Endothelial cell of hepatic sinusoid (primary cell): ENCODE measurements around the gene GSTCD.
"Not testable (repeated sequence)": the region's sequence is repeated elsewhere in the genome, so short reads cannot be mapped to it uniquely, and the experiment has no call there.

ENCODE experiments used
- in situ Hi-C: cut with HindIII; loops from 2 replicates; pipeline ENCODE4 v1.10.0; 2017; ENCODE audit warnings: low sequenced_read_pairs

GSTCD gene, protein sequence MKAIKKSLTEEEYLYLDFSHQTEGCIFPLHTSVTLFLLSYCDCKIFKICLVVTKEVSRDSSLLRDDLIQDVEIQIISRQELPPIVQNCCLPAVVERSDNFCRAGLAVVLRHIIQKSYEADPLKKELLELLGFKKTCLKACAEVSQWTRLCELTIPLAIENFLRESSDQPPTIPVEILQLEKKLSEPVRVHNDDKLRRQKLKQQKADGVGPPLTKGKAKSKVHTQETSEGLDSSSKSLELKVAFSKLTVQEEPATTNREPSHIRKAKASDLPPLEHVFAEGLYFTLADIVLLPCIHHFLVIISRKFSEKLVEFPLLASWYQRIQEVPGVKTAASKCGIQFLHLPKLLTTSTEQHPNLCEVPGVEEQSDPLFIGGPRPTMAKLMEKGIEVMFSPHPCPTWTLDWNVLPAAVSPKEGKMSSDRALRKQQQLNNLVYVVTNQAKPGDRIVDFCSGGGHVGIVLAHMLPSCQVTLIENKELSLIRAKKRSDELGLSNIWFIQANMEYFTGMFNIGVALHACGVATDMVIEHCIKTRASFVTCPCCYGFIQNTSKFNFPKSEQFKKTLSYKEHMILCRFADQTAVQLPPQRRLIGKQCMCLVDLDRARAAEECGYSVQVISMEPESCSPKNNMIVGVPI

DNA sequence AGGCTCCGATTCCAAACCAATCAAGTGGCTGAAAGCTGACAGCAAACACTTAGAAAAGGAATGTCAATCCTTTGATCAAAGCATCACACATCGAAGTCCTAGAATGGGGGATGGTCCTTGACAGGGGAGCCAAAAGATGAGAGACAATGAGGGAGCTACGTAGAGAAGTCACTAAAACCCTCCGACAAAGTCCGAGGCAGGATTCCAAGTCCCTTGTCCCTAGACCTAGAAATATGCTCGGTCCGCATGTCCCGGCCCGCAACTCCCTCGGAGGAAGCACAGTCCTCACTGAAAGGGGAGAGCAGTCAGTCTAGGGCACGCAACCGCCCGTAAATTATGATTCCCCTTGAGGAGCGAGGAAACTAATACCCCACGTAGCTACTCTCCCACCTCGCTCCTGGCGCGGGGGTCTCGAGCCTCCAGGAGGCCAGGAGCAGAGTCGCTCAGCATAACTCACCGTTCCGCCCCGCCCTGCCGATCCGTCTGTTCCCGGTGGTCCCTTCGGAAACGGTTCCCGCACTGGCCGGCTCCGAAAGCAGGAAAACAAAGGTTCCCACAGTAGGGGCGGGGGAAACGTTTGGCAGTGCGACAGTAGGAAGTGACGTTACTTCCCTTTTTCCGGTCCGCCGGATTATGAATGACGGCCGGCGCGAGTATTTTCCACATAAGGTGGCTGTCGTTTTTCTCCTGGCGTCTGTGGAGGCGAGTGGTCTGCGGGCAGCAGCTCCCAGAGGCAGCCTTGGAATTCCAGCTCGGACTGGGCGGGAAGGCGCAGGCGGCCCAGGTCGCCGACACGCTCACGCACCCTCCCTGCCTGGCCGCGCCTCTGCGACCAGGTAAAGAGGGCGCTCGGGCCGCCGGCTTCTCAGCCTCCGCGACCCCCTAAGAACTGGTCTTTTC lies at the start of gene GSTCD, which contains the start of gene INTS12:
Gene GSTCD, plus strand, starts transcription at position 604 of the 900 bp plus-strand sequence. CDS start 8,830 bp downstream, outside the sequence.
Gene INTS12, minus strand, starts transcription at position 509 of the 900 bp plus-strand sequence. CDS start 8,684 bp downstream, outside the sequence.
- in situ Hi-C loops = no loop called here

DNA sequence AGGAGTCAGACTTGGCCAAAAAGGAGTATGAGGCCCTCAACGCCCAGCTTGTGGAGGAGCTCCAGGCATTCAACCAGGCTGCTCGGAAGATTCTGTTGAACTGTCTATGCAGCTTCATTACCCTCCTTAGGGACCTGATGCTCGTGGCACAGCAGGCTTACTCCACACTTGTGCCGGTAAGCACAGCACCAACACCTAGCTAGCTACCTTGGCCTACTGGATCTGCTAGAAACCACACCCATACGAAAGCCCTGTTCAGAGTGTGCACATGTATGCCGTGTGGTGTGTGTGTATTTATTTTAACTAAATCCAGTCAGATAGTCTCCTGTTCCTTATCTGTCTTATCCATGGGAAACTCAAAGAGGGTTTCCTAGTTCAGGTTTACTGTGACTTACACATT lies 49.4 kb upstream of the GSTCD start:
- in situ Hi-C loops = no loop called here

DNA sequence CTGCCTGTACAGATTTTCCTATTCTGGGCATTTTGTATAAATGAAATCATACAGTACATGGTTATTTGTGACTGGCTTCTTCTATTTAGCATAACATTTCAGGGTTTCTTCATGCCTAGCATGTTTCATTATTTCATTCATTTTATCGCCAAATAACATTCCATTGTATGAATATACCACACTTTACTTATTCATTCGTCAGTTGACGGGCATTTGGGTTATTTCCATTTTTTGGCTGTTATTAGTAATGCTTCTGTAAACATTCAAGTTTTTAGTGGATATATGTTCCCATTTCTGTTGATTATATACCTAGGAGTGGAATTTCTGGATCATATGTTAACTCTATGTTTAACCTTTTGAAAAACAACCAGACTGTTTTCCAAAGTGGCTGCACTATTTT lies 47.6 kb upstream of the GSTCD start:
- in situ Hi-C loops = no loop called here

DNA sequence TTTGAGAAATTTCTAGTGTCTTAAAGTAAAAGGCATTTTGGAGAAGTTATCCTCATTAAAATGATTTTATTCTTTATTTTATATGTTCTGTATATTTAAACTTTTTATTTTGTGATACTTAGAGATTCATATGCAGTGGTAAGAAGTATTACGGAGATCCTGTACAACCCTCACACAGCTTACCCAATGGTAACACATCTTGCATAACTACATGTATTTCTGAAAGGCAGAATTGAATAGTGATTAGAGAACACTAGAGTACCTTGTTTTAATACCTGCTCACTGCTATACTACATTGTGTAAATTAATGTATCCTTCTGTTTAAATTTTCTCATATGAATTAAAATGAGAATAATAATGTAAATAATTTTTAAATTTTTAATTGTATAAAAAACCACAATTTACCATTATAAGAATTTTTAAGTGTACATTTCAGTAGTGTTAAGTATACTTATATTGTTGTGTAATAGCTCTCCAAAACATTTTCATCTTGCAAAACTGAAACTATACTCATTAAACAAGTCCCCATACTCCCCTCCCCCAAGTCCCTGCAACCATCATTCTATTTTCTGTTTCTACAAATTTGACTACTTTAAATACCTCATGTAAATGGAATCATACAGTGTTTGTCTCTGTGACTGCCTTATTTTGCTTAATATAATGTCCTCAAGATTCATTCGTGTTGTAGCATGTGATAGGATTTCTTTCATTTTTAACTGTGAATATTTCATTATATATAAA lies 45.5 kb upstream of the GSTCD start:
- in situ Hi-C loops = no loop called here

DNA sequence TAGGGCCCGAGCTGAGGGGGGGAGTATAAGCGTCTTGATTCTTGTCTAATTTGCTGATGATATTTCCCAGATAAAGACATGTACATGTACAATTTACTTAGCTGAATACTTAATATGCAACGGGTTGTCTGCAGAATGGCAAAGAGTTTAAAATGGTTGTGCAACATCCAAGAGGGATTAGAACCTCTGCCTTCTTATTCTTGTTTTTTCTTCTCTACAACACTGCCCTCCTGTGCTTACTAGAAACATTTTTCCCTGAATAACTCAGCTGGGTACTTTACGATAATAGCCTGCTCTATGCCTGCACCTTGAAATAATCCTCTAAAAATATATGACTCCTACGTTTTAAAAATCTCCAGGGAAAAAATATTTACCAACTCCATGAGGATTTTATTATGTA lies 41.9 kb upstream of the GSTCD start:
- in situ Hi-C loops = no loop called here

DNA sequence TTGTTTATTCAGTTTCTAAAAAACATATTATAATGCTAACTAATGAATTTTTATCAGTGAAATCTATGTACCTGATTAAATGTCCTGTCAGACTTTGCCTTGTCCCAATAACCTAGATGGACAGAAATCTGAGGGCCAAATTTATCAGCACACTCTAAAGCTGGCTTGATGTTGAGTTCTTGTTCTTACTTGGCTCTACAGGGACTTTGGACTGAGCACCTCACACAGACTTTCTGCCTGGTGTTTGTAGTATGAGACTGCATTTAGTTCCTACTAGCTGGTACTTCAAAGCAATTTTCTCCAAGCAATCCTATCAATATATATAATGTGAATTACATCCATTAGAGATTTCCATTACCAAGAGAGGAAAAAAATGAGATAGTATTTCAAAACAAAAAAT lies 37.9 kb upstream of the GSTCD start:
- in situ Hi-C loops = no loop called here

DNA sequence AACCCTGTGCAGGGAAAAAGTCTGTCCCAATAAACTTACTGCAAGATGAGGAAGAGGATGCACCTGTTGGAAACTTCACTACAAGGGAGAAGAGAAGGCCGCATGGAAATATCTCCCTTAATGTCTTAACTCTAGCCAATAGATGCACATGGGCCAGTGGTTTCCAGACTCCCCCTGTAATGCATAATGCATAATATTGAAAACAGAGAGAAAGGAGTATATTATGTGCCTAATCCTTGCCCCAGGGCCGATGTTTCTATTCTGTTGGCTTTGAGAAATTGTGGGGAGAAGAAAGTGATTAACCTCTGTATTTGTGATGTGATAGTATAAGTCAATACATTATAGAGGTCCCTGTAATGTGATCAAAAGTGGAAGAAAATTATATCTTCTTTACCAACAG lies 37.3 kb upstream of the GSTCD start:
- in situ Hi-C loops = no loop called here

DNA sequence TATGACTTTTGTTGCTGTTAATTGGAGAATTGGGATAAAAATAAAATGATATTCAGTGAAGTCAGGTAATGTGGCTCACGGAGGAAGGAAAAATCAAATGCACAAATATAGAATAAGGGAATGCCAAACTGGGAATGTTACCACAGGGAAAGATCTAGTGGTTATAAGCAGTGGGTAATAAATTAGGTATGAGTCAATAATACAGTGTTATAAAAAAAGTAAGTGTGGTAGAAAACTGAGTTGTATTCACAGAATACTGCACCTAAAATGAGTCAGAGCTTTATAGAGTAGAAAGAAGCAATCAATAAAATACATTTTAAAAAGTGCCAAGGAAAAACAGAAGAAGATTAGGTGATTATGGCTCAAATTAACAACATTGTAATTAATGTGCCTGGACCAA lies 34.6 kb upstream of the GSTCD start:
- in situ Hi-C loops = no loop called here

DNA sequence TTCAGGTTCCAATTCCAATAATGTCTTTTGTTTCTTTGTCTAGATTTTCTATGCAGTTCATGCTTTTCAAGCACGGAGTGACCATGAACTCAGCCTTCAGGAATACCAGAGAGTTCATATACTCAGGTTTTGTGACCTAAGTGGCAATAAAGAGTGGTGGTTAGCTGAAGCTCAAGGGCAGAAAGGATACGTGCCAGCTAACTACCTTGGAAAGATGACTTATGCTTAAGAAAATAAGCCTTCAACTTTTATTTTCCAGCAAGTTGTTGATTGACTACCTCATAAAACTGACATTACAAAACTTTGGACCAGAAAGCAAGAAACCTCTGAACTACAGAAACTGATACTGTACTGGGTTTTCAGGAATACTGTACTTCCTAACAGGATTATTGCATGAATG lies 30.9 kb upstream of the GSTCD start:
- in situ Hi-C loops = no loop called here

DNA sequence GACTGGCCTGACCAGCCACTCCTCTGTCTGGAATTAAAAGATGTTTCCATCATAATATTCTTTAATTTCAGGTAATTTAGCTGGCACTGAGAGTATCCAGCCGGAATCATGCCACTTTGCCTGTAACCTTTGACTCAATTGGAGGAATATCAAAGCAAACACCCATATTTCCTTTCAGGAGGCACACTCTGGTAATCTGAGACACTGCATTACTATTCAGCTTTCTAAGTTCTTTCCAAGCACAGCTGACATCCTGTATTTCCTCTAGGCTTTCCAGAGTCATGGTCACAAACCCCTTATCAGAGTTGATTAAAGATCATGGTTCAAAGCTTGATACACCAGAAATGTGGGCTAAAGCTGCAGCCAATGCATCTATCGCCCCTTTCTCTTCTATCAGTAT lies 29.4 kb upstream of the GSTCD start:
- in situ Hi-C loops = no loop called here

DNA sequence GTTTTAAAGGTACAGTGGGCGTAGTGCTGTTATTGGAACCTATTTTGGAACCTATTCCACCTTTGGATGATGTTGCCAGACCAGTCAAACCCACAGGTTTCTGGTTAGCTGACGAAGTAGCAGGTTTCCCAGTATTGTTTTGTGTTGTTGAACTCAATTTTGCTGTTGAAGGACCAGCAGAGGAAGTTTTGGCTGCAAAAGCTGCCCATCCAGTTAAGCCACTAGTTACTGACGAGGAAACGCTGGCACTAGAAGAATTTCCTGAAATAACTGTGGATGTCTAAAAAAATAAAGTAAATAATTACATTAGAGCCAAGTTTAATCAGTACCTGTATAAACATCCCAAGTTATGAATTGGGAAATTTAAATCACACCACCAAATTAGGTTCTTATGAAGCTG lies 25.5 kb upstream of the GSTCD start:
- in situ Hi-C loops = no loop called here

DNA sequence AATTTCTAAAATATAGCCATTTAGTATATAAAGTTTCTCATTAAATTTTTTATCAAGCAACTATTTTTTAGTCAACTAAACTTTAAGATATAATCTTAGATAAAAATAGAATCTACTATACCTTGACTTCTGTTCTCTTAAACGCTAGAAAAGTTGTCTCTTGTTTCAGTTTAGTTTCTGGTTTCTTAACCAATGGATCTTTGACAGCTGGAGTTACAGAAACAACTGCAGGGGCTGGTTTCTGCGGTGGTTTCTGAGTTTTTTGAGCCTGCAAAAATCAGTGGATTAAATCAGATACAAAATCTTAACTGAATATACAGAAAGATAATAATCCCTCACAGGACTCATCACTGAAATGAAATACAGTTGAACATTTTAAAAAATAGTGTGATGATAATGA lies 22.0 kb upstream of the GSTCD start:
- in situ Hi-C loops = no loop called here

DNA sequence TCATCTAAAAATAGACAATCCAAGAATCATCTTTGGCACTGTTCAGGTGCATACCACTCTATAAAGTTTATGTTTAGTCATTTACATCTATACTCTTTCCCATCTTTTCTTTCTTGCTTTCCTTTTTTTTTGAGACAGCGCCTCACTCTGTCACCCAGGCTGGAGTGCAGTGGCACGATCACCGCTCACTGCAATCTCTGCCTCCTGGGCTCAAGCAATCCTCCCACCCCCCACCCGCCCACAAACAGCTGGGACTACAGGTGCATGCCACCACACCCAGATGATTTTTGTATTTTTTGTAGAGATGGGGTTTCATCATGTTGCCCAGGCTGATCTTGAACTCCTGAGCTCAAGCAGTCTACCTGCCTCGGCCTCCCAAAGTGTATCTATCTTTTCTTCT lies 13.8 kb upstream of the GSTCD start:
- in situ Hi-C loops = not testable (repeated sequence)

DNA sequence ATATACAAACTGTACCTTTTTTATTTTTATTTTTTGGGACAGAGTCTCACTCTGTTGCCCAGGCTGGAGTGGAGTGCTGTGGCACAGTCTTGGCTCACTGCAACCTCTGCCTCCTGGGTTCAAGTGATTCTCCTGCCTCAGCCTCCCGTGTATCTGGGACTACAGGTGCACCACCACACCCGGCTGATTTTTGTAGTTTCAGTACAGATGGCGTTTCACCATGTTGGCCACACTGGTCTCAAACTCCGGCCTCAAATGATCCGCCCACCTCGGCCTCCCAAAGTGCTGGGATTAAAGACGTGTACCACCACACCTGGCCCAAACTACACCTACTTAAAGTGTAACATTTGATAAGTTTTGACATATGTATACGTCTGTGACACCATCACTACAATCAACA lies 12.8 kb upstream of the GSTCD start:
- in situ Hi-C loops = not testable (repeated sequence)

DNA sequence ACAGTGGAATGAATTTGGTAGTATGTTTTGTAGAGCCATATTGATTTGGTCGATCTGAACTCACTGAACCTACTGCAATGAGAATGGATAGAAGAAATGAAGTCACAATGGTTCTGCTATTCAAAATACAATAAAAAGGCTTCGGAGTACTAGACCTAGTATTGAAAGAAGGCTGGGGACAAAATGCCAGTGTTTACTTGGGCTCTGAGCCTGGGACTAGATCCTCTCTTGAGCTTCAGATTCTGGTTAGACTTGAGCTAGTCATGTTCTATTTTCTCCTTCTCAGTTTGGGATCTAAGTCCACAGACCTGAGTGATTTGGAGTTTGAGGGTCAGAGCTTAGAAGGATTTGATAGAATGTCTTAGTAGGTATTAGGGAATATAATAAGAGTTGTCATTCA lies 10.0 kb upstream of the GSTCD start:
- in situ Hi-C loops = no loop called here

DNA sequence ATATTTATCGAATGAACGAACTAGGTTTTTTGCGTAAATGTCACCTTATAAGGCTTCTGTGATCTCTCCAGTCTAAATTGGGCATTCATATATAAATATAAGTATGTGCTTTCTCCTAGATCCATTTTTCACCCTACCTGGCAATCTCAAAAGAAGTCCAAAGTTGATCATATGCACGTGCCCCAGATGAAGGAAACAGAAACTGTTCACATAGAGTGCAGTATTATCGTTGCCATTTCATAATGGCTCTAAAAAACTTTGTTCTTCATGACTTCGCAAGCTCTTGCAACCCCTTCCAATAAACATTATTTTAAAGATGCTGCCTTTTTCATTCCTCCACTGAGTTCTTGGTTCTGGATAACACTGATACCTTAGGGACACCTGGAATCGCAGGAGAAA lies 803 bp upstream of the GSTCD start:
- in situ Hi-C loops = no loop called here

DNA sequence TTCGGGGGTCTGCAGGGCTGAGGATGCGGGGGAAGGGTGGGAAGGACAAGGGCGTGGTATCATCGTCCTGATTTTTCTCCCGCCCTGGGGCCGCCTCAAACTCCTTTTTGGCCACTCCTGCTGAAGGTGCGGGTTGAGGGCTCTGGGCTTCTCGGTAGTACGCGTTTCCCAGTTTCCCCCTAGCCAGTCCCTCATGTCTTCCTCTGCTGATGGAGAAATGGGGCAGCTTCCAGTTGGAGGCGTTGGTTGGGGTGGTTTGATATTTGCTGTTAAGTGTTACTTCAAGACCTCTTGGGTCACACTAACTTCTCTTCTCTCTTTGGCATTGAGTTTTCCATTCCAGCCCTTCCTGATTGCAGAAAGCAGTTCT lies 482 bp downstream of the GSTCD start:
- in situ Hi-C loops = no loop called here

DNA sequence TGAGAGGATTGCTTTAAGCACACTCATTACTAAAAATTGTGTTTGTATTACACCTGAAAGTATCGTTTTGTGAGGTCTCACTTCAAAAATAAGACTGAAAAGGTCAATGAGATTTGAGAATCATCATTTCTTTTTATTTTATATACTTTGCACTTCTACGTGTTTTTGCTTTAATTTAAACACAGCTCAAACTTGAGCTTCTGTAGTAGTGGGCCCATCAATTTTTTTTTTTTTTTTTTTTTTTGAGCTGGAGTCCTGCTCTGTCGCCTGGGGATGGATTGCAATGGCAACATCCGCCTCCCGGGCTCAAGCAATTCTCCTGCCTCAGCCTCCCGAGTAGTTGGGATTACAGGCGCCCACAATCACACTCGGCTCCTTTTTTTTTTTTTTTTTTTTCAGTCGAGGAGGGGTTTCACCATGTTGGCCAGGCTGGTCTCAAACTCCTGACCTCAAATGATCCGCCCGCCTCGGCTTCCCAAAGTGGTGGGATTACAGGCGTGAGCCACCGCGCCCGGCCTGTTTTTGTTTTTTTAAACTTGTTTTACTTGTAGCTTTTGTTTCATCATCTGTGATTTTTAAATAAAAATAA lies 1.5 kb downstream of the GSTCD start:
- in situ Hi-C loops = no loop called here

DNA sequence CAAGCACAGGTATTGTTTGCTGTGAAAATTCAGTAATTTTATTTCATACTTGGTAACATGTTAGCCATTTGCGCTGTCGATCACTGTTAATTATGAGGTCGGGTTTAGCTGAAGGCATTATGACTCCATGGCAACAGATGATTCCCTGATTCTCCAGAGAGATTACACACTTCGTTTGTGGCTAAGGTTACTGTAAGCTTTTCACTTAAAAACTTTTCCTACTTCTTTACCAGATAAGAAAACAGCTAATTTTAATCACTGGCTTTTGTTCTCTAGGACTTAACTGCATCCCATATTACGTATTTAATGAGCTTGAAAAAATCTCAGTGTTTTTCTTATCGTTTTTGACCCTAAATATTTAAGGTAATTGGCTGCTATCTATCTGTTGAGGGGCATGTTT lies 2.1 kb downstream of the GSTCD start:
- in situ Hi-C loops = no loop called here

DNA sequence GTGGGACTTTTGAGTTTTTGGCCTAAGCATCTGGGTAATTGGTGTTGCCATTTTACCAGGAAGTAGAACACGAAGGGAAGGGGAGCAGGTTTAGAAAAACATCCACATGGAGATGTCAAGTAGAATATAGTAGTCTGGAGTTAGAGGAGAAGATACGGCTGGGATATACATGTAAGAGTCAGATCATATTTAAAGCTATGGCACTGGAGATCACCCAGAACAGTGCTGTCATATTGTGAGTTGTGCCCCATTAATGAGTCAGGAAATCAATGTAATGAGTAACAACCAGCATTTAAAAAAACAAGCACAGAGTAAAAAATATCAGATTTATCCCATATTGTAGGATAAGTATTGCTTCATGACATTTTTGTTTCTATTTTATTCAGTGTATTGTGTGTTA lies 4.2 kb downstream of the GSTCD start:
- in situ Hi-C loops = no loop called here
